RCC 7860 (cell line): ENCODE data around the gene LTBP3.

ENCODE experiments used
- DNase-seq: peaks from one replicate; pipeline ENCODE4 v3.0.0-alpha.2; 2015; ENCODE audit warnings: low spot score
- FAIRE-seq: peaks from 2 replicates; lab custom pipeline; 2012; peaks lifted over from hg19 to GRCh38; lab: Jason Lieb, UNC

Gene LTBP3

GRCh38 chr11:65555693-65556231 lies 2.4 kb downstream of the LTBP3 start:
- peak; percentile 91 for FAIRE-seq
- DNase-seq = peak; percentile 92

- FAIRE-seq = no peak
Observed at GRCh38 chr11:65554842-65555430, 3.2 kb downstream of the LTBP3 start.

GRCh38 chr11:65554057-65554818 lies 3.9 kb downstream of the LTBP3 start:
- no peak for DNase-seq
- FAIRE-seq = no peak

More at GRCh38 chr11:65554842-65555430, 3.2 kb downstream of the LTBP3 start:
- DNase-seq = no peak

DNA sequence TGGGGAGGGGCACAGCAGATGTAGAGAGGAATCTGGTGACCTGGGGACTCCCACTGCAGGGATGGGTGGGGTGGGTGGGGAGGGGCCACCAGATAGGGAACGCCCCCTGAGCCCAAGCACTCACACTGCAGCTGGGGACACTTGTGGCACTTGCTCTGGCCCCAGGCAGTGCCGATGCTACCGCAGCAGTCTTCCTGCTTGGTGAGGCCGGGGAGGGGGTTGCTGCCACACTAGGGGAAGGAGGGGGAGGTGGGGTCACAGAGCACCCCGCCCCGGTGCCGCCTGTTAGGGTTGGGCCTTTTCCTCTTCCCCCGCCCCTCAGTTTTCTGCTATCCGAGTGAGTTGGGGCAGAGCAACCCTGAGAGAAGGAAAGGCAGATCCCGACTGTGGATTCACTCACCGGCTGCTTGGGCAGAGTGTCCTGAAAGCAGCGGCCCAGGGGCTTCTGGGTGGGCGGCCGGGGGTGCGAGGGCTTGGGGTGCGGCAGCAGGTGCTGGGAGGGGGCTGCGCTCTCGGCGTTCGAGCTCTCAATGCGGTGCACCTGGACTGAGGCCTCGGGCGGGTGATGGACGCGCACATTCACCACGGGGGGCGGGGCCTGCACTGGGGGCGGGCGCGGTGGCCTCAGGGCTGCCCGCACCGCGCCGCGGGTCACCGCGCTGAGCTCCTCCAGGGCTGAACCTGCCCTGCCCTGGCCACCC lies 4.7 kb downstream of the LTBP3 start:
- no peak for DNase-seq
- FAIRE-seq = no peak

- FAIRE-seq (no peak), DNase-seq (no peak)
Observed at GRCh38 chr11:65552388-65552951, 5.7 kb downstream of the LTBP3 start.

DNA sequence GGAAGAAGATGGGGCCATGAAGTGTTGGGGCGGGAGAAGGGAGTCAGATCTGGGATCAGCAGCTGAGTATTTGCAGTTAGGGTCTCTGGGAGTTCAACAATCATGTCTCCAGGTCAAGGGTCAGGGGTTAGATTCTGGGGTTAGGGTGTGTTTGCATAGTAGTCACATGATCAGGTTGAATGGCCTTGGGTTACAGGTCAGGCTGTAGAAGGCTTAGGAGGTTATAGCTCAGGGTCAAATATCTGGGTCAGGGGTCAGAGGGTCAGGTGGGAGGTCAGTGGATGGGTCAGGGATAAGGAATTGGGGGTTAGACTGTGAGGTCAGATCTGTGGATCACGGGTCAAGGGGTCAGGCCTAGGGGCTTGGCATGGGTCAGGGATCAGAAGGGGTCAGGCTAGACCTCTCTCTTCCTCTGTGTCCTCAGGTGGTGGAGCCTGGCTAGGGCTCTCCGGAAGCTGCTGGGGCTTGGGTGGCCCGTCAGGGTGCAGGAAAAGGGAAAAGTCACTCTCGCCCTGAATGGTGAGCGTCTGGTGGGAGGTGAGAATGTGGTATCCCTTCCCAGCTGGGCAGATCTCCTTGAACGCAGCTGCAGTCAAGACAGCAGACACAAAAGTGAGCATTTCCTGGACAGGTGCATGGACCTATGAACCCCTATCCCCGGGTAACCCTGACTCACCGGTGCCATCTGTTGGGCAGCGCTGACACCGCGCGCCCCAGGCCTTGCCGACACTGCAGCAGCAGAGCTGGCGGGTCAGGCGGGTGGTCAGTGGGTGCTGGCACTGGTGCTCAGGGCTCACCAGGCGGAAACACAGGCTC lies 6.4 kb downstream of the LTBP3 start:
- no peak for DNase-seq
- FAIRE-seq = no peak

DNA sequence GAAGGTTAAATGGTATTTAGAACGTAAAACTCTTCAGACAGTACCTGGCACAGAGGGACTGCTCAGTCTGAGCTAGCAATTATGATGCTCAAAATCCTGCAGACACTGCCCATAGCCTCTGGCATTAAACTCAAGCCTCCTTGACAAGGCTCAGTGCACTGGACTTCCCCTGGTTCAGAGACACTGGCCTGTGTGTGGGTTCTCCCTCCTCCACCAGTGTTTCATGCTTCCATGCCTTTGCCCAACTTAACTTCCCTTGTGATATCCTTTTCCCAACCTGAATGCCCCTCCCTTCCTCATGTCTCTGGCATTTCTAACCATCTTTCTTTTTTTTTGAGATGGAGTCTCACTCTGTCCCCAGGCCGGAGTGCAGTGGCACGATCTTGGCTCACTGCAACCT lies 9.1 kb downstream of the LTBP3 start:
- DNase-seq (peak; percentile 48), FAIRE-seq (no peak)

- FAIRE-seq = no peak
Observed at GRCh38 chr11:65548395-65548794, 9.8 kb downstream of the LTBP3 start.

GRCh38 chr11:65547446-65548125 lies 10.6 kb downstream of the LTBP3 start:
- FAIRE-seq = no peak
- no peak for DNase-seq

More at GRCh38 chr11:65548395-65548794, 9.8 kb downstream of the LTBP3 start:
- no peak for DNase-seq

DNA sequence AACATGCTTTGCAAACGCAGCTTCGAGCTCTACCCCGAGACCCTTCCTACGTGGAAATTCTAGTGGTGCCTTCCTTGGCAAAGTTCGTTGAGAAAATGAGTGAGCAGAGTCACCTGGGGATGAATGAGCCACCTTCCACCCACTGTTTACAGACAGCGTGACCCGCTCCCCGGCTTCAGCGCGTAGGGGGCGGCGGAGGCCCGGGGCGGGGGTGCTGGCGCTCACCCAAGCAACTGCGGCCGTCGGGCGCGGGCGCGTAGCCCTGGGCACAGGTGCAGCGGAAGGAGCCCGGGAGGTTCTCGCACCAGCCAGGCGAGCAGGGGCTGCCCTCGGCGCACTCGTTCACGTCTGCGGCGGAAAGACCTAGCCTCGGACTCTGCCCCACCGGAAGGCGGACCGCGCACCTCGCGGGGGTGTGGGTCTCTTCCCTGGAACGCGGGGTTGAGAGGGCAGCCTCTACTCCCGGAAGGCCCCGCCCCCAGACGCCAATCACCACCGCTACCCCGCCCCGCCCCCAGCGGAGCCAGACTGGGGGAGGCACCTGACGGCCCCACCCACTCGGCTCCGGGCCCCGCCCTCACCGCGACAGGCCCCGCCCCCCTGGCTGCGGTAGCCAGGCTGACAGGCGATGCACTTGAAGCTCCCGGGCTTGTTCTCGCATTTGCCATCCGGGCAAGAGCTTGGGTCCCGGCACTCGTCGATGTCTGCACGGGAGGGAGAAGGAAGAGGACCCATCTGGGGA lies 11.8 kb downstream of the LTBP3 start:
- FAIRE-seq (no peak), DNase-seq (no peak)

GRCh38 chr11:65545853-65546216 lies 12.3 kb downstream of the LTBP3 start:
- DNase-seq (no peak), FAIRE-seq (no peak)

GRCh38 chr11:65542738-65543390 lies 15.3 kb downstream of the LTBP3 start:
- no peak for DNase-seq
- no peak for FAIRE-seq

DNA sequence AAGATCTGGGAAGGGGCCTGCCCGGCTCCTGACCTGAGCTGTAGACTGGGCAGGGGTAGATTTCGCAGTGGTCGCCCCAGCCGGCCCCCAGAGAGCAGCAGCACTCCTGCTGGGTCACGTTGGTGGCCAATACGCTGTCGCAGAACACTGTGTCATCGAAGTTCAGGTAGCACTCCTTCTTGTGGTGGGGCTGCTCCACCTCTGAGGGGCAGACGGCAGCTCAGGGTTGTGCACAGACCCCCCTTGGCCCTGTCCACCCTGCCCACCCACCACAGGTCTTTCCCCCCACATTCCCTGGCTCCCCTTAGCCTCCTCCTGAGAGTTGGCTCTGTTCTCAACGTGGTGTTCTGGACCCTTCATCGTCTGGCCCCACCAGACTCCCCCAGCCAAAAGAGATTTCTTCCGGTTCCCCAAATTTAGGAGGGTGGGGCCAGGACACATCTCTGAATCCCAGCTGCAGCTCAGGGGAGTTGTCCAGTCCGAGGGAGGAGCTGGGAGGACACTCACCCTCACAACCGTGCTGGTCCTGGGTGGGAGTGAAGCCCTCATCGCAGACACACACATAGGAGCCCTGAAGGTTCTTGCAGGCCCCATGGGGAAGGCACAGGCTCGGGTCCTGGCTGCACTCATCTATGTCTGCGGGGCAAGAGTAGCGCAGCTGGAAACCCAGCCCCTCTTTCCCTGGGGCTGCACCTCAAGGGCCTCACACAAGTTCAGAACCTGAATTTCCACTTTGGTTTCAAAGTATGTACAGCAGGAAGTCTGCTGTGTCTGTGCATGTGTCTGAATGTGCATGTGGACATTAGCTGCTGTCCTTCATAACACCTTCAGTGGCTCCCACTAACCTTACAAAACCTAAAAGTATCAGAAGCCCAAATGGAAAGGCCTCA lies 16.8 kb downstream of the LTBP3 start:
- DNase-seq (no peak), FAIRE-seq (no peak)

- DNase-seq = peak; percentile 74
- FAIRE-seq = no peak
Observed at GRCh38 chr11:65540290-65541092, 17.7 kb downstream of the LTBP3 start.

DNA sequence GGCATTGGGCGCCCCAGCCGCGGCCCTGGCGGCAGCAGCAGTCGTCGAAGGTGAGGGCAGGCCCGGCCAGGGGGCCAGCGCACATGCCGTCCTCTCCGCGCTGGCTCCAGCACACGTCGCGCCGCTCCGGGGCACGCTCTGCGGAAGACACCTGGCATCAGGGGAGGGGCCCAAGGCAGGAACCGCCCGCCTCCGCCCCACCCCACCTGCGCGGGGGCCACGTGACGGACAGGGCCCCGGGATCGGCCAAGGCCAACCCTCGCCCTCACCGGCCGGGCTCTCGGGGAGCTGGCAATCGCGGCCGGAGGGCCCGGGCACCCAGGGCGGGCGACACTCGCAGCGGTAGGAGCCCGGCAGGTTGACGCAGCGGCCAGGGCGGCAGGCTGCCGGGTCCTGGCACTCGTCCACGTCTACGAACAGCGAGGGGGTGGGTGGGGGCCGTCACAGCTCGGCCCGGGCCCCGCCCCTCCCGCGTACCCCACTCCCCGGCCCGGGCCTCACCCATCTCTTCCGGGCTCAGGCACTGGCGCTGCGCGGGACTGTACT lies 18.3 kb downstream of the LTBP3 start:
- no peak for FAIRE-seq
- DNase-seq = no peak

GRCh38 chr11:65538915-65539743 lies 19.0 kb downstream of the LTBP3 start:
- DNase-seq (no peak), FAIRE-seq (no peak)
